Measurements from ENCODE around the gene ADGRA3. TPM values are rescaled to one million over a fixed set of nuclear protein-coding genes. Genes with fewer than 3 reads are reported as not detected.

Gene ADGRA3
- total RNA-seq, 1 experiment from 2014 or later, result 40.5 TPM

- TF ChIP-seq ZNF138 (CRISPR knock-in tag; conservative IDR thresholded peaks at IDR 0.05) (no peak), FOXJ3 (CRISPR knock-in tag; IDR thresholded peaks at IDR 0.05; ENCODE audit: borderline replicate concordance) (no peak), NR1H2 (CRISPR knock-in tag; IDR thresholded peaks at IDR 0.05) (no peak), JAZF1 (CRISPR knock-in tag; IDR thresholded peaks at IDR 0.05) (no peak)
Observed at GRCh38 chr4:22521240-22521639, 5.4 kb upstream of the ADGRA3 start (continued).

GRCh38 chr4:22515145-22515887, 550 bp downstream of the ADGRA3 start:
- H3K36me3 Mint-ChIP-seq, result peaks cover 8% of the 10 kb centered on the region
- ChIA-PET CTCF (interaction anchor here (0.9 kb wide), 2 partner anchors 10 to 14 kb away, joined by 4 to 5 read pairs; no protein-coding TSS in a partner anchor), POLR2A (interaction anchor here (0.6 to 1.1 kb wide), 5 partner anchors 8 to 52 kb away, joined by 3 to 4 read pairs (median 3); no protein-coding TSS in a partner anchor)
- peaks cover 10% of the 10 kb centered on the region for H3K27me3 Mint-ChIP-seq (ENCODE audit: low read depth)
- DNase-seq (ENCODE audit: low spot score) (peak; percentile 59), ATAC-seq (peak; percentile 63)
- peak overlapping the region; percentile 99 for H3K4me3 Mint-ChIP-seq
- H3K4me1 Mint-ChIP-seq, result peaks cover 34% of the 10 kb centered on the region
- peak overlapping the region; percentile 100 for H3K27ac Mint-ChIP-seq
- H3K9me3 Mint-ChIP-seq, result peaks cover 6% of the 10 kb centered on the region
- no peak for TF ChIP-seq HMGA2 (CRISPR knock-in tag; IDR thresholded peaks at IDR 0.05)
- peak; percentile 39; the same call in 1 of the 2 replicates for TF ChIP-seq TP53 (CRISPR knock-in tag; IDR thresholded peaks at IDR 0.05)
- TF ChIP-seq E2F1 (CRISPR knock-in tag; IDR thresholded peaks at IDR 0.05), result no peak
- TF ChIP-seq ZSCAN18 (CRISPR knock-in tag; IDR thresholded peaks at IDR 0.05), result no peak
- no peak for TF ChIP-seq EMX1 (CRISPR knock-in tag; IDR thresholded peaks at IDR 0.05)
- no peak for TF ChIP-seq MXD4 (CRISPR knock-in tag; IDR thresholded peaks at IDR 0.05; ENCODE audit: borderline replicate concordance)
- TF ChIP-seq FOXJ3 (CRISPR knock-in tag; IDR thresholded peaks at IDR 0.05; ENCODE audit: borderline replicate concordance), result no peak
- no peak for TF ChIP-seq PRDM15 (CRISPR knock-in tag; IDR thresholded peaks at IDR 0.05)
- TF ChIP-seq JUN (CRISPR knock-in tag; IDR thresholded peaks at IDR 0.05), result no peak
- TF ChIP-seq FOXP1 (CRISPR knock-in tag; IDR thresholded peaks at IDR 0.05; ENCODE audit: borderline replicate concordance), result peak; percentile 60; the same call in 1 of the 2 replicates
- no peak for TF ChIP-seq ZNF671 (CRISPR knock-in tag; IDR thresholded peaks at IDR 0.05)
- no peak for TF ChIP-seq ATF6 (CRISPR knock-in tag; IDR thresholded peaks at IDR 0.05)
- TF ChIP-seq, protein P1, sequence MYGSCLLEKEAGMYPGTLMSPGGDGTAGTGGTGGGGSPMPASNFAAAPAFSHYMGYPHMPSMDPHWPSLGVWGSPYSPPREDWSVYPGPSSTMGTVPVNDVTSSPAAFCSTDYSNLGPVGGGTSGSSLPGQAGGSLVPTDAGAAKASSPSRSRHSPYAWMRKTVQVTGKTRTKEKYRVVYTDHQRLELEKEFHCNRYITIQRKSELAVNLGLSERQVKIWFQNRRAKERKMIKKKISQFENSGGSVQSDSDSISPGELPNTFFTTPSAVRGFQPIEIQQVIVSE (CRISPR knock-in tag; IDR thresholded peaks at IDR 0.05; ENCODE audit: borderline replicate concordance), result no peak
- TF ChIP-seq ZNF263 (CRISPR knock-in tag; IDR thresholded peaks at IDR 0.05; ENCODE audit: low read depth), result no peak; the same call in 1 of the 2 replicates
- TF ChIP-seq E2F4 (CRISPR knock-in tag; IDR thresholded peaks at IDR 0.05; ENCODE audit: borderline replicate concordance, low read depth), result no peak
- TF ChIP-seq E2F5 (CRISPR knock-in tag; IDR thresholded peaks at IDR 0.05), result 0 out of 2 replicates have a peak, but pooled peaks have one; percentile 23
- no peak for TF ChIP-seq ESRRA (CRISPR knock-in tag; IDR thresholded peaks at IDR 0.05; ENCODE audit: borderline replicate concordance)
- no peak for TF ChIP-seq ZNF121 (CRISPR knock-in tag; IDR thresholded peaks at IDR 0.05)
- no peak; the same call in 1 of the 2 replicates for TF ChIP-seq USF2 (CRISPR knock-in tag; IDR thresholded peaks at IDR 0.05)
